ENCODE measurements around the gene ELL2.
"Not testable (repeated sequence)": the region's sequence is repeated elsewhere in the genome, so short reads cannot be mapped to it uniquely, and the experiment has no call there.

Gene ELL2

DNA sequence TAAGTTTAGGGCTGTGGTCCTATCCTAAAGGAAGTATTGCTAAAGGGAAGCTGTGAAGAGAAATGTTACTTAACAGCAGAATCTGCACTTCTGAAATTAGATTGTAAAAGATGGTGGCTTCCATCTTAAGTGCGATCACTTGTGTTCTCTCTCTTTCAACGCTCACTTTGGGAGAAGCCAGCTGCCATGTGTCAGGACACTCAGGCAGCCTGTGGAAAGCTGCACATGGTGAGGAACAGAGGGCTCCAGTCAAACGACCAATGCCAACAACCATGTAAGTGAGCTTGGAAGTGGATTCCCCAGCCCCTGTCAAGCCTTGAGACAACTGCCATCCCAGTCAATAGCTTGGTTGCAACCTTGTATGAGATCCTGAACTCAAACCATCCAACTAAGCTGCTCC is 87.4 kb downstream of the ELL2 start:
- no peak for DNase-seq

DNA sequence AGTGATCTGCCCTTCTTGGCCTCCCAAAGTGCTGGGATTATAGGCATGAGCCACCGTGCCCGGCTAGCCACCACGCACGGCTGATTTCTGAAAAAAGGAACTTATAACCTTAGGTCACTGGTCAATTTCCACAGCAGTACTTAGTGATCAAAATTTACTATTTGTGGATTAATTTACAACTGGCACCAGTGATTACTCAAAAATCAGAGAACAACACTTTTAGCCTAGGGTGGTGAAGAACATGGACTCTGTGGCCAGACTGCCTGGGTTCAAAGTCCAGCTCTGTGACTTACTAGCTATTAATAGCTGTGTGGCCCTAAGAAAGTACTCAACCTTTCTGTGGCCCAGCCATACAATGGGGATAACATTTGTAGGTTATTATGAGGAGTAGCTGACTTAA is 88.3 kb downstream of the ELL2 start:
- no peak for DNase-seq

GRCh38 chr5:95872346-95873268 is 89.0 kb downstream of the ELL2 start:
- no peak for DNase-seq

DNA sequence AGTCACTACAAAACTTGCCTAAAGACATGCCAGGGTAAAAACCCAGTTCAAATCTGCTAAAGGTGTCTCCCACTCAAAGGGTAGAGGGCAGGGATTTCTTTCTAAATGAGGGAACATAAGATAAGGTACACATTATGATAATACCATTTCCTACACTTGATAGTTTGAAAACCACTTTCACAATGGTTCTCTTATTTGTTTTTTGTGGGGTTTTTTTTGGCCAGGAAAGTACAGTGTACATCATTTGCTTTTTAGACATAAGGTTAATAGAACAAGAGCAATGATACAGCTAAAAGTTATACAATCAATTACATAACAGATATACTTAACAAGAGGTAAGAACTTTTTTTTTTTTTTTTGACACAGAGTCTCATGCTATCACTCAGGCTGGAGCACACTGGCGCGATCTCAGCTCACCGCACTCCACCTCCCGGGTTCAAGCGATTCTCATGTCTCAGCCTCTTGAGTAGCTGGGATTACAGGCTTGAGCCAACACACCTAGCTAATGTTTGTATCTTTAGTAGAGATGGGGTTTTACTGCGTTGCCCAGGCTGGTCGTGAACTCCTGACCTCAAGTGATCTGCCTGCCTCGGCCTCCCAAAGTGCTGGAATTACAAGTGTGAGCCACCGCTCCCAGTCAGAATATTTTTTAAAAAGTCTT is 90.4 kb downstream of the ELL2 start:
- no peak for DNase-seq

DNA sequence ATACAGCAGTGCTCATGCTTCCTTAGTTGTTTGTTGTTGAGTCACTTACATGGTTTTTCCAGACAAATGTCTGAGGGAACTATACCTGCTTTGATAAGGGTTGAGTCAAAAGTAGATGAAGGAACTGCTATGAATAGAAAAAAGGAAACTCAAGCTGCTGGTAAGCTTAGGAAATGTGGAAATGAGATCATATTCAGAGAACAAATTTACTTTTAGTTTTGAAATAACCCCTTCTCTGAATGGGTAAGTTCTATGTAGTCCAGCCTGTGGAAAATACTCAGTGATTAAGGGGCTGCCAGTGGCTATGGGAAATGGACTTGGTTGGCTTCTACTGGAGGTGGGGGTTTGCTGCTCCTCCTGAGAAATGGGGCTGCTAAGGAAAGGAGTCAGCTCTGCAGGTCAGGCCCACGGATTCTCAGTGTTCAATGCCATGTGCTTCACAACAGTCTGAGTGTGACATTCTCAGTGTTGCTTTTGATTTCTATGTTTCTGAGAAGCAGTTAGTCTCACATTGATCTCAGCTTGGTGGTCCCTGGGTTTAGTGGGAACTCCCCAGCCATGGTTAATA is 91.5 kb downstream of the ELL2 start:
- no peak for DNase-seq

DNA sequence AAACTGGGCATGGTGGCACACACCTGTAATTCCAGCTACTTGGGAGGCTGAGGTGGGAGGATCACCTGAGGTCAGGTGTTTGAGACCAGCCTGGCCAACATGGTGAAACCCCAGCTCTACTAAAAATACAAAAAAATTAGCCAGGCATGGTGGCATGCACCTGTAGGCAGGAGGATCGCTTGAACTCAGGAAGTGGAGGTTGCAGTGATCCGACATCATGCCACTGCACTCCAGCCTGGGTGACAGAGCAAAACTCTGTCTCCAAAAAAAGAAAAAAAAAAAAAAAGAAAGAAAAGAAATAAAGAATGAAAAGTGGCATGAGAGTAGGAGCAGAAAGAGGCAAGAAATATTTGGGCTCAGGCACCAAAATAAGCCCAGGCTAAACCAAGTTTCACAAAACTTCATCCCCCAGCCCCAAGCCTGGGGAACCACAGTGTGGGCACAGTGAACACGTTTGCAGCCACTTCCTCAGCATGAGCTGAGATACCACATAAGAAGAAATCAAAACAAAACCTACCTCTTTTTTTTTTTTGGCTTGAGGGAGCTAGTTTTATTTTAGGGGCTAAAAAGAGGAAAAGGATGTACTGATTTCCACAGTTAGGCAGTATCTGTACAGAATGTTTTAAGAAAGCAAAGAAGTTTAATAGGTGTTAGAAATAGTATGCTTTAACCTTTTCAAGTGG is 92.3 kb downstream of the ELL2 start:
- DNase-seq, result not testable (repeated sequence)

- no peak for DNase-seq
These were observed 93.5 kb downstream of the ELL2 start for GRCh38 chr5:95868136-95868535.

DNA sequence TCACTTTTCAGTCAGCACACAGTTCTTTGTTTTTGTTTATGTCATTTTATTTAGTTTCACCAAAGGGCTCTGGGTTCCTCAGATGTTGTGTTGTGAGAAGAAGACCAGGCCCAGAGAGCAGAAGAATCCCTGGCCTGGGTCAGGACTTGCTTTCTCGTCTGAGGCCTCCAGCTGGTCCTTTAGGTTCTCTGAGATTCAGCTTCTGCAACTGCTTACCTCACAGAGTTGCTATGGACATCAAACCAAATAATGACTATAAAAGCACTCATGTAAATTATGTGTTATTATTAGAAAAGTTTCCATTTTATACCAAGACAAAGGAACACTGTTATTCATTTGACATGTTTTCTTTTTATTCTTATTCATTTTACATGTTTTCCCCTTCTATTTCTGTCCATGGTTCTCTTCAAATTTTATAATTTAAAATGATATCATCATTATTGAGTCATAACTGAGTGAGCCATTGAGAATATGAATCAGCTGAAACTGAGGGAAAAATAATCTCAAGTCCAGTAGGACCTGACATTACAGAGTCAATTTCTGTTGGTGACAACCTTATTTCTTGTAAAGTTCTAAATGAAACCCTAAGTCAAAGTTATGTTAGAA is 95.1 kb downstream of the ELL2 start:
- no peak for DNase-seq

DNA sequence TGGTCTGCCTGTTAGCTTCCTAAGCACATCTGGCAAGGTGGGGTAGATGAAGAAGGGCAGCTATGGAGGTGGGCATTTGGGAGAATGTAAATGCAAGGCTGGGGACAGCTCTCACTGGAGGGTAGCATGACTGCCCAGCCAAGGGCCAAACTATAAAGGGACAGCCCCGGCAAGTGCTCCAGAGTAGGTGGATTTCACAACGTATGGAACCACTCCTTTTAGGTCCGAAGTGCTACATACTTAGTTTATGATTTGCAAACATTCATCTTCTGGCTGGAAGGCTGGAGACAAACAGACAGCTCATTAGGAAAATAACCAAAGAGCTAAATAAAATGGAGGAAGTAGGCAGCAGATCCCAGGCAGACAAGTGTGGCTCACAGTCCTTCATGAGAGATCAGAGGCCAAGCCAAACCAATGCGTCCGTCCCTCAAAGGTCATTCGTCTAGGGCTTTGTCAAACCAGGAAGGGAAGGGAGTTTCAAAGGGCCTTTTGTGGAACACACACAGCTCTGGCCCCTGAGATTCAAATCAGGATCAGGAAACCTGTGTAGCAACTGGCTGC is 96.6 kb downstream of the ELL2 start:
- DNase-seq, result no peak

DNA sequence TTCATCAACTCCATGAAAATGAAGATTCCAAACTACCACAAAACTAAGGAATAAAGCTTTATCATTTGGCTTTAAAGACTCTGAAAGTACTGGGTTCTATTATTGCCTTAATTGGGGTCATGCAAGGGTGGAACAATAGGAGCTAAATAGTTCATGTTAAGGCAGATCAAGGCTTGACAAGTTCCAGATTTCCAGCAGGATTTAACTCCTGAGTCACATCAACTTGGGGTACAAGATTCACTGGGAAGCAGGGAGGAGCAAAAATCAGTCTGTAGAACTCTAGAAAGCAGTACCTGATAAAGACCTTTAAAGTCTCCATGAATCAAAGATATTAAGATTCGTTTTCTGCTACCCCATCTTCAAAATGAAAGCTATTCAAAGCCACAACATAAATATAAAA is 97.2 kb downstream of the ELL2 start:
- DNase-seq, result no peak

- no peak for DNase-seq
These were observed 98.3 kb downstream of the ELL2 start for GRCh38 chr5:95863383-95863757.

GRCh38 chr5:95862671-95863382 is 98.8 kb downstream of the ELL2 start:
- no peak for DNase-seq

DNA sequence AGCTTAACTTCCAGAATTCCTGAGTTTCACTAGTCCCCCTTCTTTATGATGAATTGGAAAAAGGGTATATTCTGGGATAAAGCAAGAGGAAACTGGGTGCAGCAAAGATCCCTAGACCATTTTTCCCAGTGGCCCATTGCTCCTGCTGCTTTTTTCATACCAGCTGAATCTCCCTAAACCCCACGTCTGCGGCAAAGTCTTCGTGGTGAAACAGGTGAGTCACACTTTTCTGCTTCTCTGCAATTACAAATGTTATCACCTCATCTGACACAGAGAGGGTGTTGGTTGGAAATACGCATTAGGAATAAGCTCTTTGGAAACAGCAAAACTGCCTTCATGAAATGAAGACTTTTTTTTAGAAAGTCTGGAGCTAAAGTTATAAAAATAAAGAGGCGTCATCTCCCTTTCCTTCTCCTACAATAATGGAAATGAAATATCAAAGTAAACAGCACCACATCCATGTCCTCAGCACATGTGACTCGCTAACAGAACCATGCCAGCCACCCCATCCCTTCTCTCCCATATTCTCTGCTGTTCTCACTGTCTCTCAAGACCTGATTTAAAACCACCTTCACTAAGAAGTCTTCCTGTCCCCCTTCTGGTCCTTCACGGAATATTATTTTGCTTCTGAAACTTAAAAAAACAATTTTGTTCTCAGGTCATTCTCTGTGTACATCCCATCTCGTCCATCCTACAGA is 99.6 kb downstream of the ELL2 start:
- DNase-seq, result no peak

DNA sequence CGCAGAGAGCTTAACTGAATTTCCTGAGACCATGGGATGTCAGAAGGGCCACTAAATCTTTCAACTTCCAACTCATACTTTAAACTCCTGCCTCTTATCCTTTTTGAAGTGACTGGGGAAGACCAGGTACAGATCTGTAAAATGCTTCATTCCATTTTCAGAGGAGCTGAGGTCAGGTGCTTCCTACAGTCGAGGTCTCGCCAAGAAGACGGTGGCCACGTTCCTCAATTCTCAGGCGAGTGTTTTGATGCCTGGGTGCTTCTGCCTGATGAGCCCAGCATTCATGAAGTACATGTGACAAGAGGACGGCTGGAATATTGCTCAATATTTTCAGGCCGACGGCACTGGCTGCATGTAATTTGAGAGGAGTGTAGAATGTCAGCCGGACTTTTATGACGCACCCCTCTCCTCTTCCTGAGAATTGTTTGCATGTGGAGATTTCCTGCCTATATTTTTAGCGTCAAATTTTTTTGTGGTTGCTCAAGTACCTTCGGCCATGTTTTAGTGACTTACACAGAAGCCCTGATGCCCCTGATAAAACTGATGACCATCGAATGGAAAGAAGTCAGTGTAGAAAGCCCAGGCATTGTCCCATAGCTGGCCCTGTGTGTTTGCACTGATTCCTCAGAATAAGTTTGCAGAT is 100.3 kb downstream of the ELL2 start:
- DNase-seq, result no peak

DNA sequence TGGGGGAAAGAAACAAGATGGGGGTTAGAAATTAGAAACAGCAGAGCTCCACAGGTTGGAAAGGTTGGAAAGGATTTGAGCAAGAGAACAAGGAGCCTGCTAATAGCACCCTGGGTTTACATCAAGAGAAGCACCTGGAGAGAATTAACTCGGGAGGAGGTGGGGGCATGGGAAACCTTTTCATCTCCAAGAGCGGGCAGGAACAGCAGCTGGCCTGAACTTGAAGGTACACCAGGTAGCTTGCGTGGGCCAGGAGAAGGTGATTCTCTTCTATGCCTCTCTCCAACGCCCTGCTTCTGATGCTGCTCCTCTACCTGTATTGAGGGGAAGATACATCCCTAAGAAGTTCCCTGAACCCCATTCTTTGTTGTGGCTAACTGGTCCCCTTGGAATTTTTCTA is 102.0 kb downstream of the ELL2 start:
- DNase-seq, result no peak

GRCh38 chr5:95858661-95859595 is 102.7 kb downstream of the ELL2 start:
- peak; percentile 70 for DNase-seq

DNA sequence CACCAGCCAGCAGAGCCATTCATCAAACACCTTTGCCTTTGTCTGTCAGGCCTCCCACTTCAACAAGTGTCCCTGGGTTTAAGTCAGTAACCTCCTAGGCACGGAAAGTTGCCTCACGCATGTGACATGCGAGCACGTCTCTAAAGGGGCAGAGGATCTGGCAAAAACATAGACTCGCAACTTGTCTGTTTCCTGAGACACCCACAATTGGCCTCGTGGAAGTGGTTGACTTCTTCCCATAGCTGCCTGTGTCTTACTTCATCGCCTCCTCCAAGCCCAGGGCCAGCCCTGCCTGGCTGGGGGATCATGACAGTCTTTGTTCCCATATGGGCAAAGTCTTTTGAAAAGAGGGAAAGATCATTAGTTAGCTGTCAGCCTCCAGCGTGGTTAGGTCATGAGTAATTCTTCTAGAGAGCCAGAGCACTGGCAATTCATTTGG is 103.6 kb downstream of the ELL2 start:
- peak; percentile 15 for DNase-seq

- DNase-seq, result no peak
These were observed 104.3 kb downstream of the ELL2 start for GRCh38 chr5:95857185-95857945.

DNA sequence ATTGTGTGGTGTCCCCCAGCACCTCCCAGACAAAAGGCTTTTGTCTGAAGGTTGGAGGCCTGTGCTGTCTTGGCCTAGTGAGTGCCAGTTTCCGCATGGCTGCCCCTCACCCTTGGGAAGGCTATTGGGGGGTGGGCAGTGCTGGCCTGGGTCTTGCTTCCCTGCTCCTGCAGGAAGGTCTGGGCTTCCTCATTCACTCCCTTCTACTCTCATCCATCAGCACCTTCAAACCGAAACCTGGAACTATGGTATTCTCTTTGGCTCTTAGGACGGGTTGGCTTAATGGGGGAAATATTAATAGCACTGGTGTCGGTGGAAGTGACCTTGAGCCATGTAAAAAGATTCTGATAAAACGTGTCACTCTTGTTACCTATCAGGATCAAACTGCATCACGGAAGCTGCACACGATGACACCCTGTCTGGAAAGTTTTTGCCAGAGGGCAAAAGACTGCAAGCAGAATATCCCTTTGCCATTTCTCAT is 105.1 kb downstream of the ELL2 start:
- DNase-seq, result no peak

Data from NCI-H446 treated with DMSO at 0.1 percent for 48 hours (cell line).